SU-DHL-6 (cell line): ENCODE data around the gene BABAM1.
"Not testable (repeated sequence)": the region's sequence is repeated elsewhere in the genome, so short reads cannot be mapped to it uniquely, and the experiment has no call there.

ENCODE experiments used
- H2AFZ ChIP-seq: fragments of 200-600 bp; sonication (generic); 2 replicates; pipeline ENCODE4 v1.6.1; 2014; ENCODE audit warnings: low read depth, mild to moderate bottlenecking, moderate library complexity, mixed read lengths, antibody characterized with exemption, low read length; ENCODE audit not compliant: severe bottlenecking
- H3F3A ChIP-seq: fragments of 200-600 bp; shearing (Covaris generic); 2 replicates; pipeline ENCODE4 v1.6.0; 2016; ENCODE audit warnings: antibody characterized with exemption, mild to moderate bottlenecking; ENCODE audit not compliant: insufficient read depth
- H3K27ac ChIP-seq: fragments of 200-600 bp; sonication (generic); 2 replicates; pipeline ENCODE4 v1.5.1; 2016; ENCODE audit warnings: low read depth, mild to moderate bottlenecking, low read length, moderate library complexity, mixed read lengths
- H3K27me3 ChIP-seq: fragments of 200-600 bp; sonication (generic), shearing (Covaris generic); 2 replicates; pipeline ENCODE4 v1.6.0; 2014; ENCODE audit warnings: mild to moderate bottlenecking, low read length
- H3K36me3 ChIP-seq: fragments of 200-600 bp; sonication (generic); 2 replicates; pipeline ENCODE4 v1.6.1; 2014; ENCODE audit warnings: mild to moderate bottlenecking, low read length, mixed read lengths
- H3K4me2 ChIP-seq: fragments of 300-600, 200-600 bp; shearing (Covaris generic), sonication (generic); 2 replicates; pipeline ENCODE4 v1.6.0; 2014; ENCODE audit warnings: low read length, low read depth, mild to moderate bottlenecking; ENCODE audit not compliant: poor library complexity, severe bottlenecking
- H3K4me3 ChIP-seq: fragments of 200-600 bp; sonication (generic); 2 replicates; pipeline ENCODE4 v1.5.1; 2014; ENCODE audit warnings: antibody characterized with exemption, low read length, mild to moderate bottlenecking, mixed read lengths; ENCODE audit not compliant: insufficient read depth, poor library complexity, severe bottlenecking
- H3K79me2 ChIP-seq: fragments of 200-600 bp; sonication (generic); 2 replicates; pipeline ENCODE4 v1.6.1; 2014; ENCODE audit warnings: mild to moderate bottlenecking, low read length, moderate library complexity; ENCODE audit not compliant: insufficient read depth
- H3K9ac ChIP-seq: fragments of 200-600 bp; sonication (generic); 2 replicates; pipeline ENCODE4 v1.7.0; 2014; ENCODE audit warnings: mild to moderate bottlenecking, low read length
- H3K9me2 ChIP-seq: fragments of 200-600 bp; sonication (generic); replicated peaks from 2 replicates; pipeline ENCODE4 v1.6.1; 2014; ENCODE audit warnings: low read length; ENCODE audit not compliant: insufficient read depth
- H3K9me3 ChIP-seq: fragments of 200-600 bp; sonication (generic); 2 replicates; pipeline ENCODE4 v1.6.1; 2014; ENCODE audit warnings: low read length, mixed read lengths; ENCODE audit not compliant: insufficient read depth
- H4K20me1 ChIP-seq: fragments of 200-600 bp; sonication (generic); 2 replicates; pipeline ENCODE4 v1.6.1; 2014; ENCODE audit warnings: low read depth, mild to moderate bottlenecking, antibody characterized with exemption, low read length, moderate library complexity, mixed read lengths
- CTCF ChIP-seq: fragments of 200-600 bp; sonication (generic); IDR thresholded peaks from one replicate; pipeline ENCODE4 v1.5.1; 2017; ENCODE audit warnings: antibody characterized with exemption, mild to moderate bottlenecking, low read length, moderate library complexity; ENCODE audit not compliant: insufficient read depth, poor library complexity, severe bottlenecking
- EZH2phosphoT487 ChIP-seq: fragments of 200-600 bp; sonication (generic), shearing (Covaris generic); conservative IDR thresholded peaks from 2 replicates; pipeline ENCODE4 v1.6.1; 2018; ENCODE audit warnings: mild to moderate bottlenecking, antibody characterized with exemption, low read length, moderate library complexity, mixed read lengths

BABAM1 gene

GRCh38 chr19:17294051-17294891, 27.0 kb downstream of the BABAM1 start:
- Histone ChIP-seq H4K20me1 (no peaks in the 10 kb centered on the region), H3F3A (peaks cover 4% of the 10 kb centered on the region; the same call in 1 of the 2 replicates), H3K4me3 (no peak overlapping the region), H3K27me3 (no peaks in the 10 kb centered on the region), H3K27ac (no peak overlapping the region), H2AFZ (no peak overlapping the region), H3K9me2 (no peaks in the 10 kb centered on the region), H3K79me2 (peaks cover 4% of the 10 kb centered on the region), H3K9ac (no peak overlapping the region), H3K9me3 (no peaks in the 10 kb centered on the region), H3K4me2 (no peak overlapping the region), H3K36me3 (peaks cover 4% of the 10 kb centered on the region; the same call in 1 of the 2 replicates)
- TF ChIP-seq CTCF, result no peak

GRCh38 chr19:17295551-17295950, 28.3 kb downstream of the BABAM1 start:
- not testable (repeated sequence) for H3K27ac ChIP-seq, H3K9ac ChIP-seq, H2AFZ ChIP-seq, H3K4me2 ChIP-seq, H3K9me3 ChIP-seq, H3K36me3 ChIP-seq, H4K20me1 ChIP-seq, H3K27me3 ChIP-seq, H3K79me2 ChIP-seq, H3F3A ChIP-seq, H3K4me3 ChIP-seq, H3K9me2 ChIP-seq

DNA sequence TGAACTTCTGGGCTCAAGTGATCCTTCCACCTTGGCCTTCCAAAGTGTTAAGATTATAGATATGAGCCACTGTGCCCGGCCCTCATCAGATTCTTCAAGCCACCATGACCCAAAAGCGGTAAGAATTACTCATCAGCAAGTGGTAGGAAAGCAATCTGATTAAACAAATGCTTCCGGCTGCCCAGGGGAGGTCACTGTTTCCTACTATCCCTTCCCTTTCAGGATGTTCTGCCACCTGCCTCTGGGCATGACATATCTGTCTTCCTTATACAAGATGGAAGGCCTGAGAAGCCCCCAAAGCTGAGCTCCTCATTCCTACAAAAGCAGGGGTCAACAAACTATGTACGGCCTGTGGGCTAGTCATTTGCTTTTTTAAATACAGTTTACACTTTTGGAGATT, 29.0 kb downstream of the BABAM1 start:
- no peaks in the 10 kb centered on the region for H3K27me3 ChIP-seq
- H2AFZ ChIP-seq, result no peak overlapping the region
- no peaks in the 10 kb centered on the region; the same call in 1 of the 2 replicates for H3F3A ChIP-seq
- TF ChIP-seq EZH2phosphoT487 (no peak), CTCF (no peak)
- H3K4me3 ChIP-seq, result no peak overlapping the region
- H3K9ac ChIP-seq, result no peak overlapping the region
- no peak overlapping the region for H3K27ac ChIP-seq
- no peaks in the 10 kb centered on the region for H3K9me2 ChIP-seq
- H3K4me2 ChIP-seq, result no peak overlapping the region
- H3K36me3 ChIP-seq, result peaks cover 4% of the 10 kb centered on the region; the same call in 1 of the 2 replicates
- H3K9me3 ChIP-seq, result no peaks in the 10 kb centered on the region
- peaks cover 4% of the 10 kb centered on the region for H3K79me2 ChIP-seq
- H4K20me1 ChIP-seq, result no peaks in the 10 kb centered on the region

DNA sequence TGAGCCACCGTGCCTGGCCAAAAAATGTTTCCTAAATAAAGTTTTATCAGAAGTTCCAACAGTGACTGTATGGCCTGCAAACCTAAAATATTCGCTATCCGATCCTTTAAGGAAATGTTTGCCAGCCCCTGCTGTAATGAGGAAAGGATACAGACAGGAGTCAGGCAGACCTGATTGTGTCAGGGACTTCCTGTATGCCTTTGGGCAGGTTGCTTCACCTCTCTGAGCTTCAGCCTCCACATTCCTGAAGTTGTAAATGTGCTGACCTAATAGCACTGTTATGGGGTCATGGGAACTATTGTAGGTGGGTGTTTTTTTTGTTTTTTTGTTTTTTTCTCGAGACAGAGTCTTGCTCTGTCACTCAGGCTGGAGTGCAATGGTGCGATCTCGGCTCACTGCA, 29.7 kb downstream of the BABAM1 start:
- H3K9ac ChIP-seq, result no peak overlapping the region
- no peaks in the 10 kb centered on the region for H4K20me1 ChIP-seq
- no peak overlapping the region for H3K4me3 ChIP-seq
- peaks cover 4% of the 10 kb centered on the region; the same call in 1 of the 2 replicates for H3K36me3 ChIP-seq
- no peaks in the 10 kb centered on the region for H3K9me3 ChIP-seq
- H2AFZ ChIP-seq, result no peak overlapping the region
- H3K27me3 ChIP-seq, result no peaks in the 10 kb centered on the region
- no peak for TF ChIP-seq EZH2phosphoT487
- TF ChIP-seq CTCF, result no peak
- peaks cover 4% of the 10 kb centered on the region for H3K79me2 ChIP-seq
- H3K9me2 ChIP-seq, result no peaks in the 10 kb centered on the region
- peaks cover 1% of the 10 kb centered on the region; the same call in 1 of the 2 replicates for H3F3A ChIP-seq
- no peak overlapping the region for H3K4me2 ChIP-seq
- no peak overlapping the region for H3K27ac ChIP-seq
